HepG2 (cell line): ENCODE measurements around the gene IL4I1. TPM values are rescaled to one million over a fixed set of nuclear protein-coding genes. Genes with fewer than 3 reads are reported as not detected.

Source experiments
- ATAC-seq: fragments of 200-7000 bp; cut with Tn5 transposase; 3 replicates; pipeline ENCODE4 v1.9.1; 2020; ENCODE audit warnings: mild to moderate bottlenecking, moderate library complexity
- BruUV-seq: library from RNA; stranded (reverse); fragments of 400-500 nt; replicated peaks from 2 replicates; lab custom pipeline; 2021; lab: Mats Ljungman, UMichigan
- CTCF ChIA-PET: fragments of 300-600 bp; formaldehyde crosslinking; extraction: SDS; loops from one replicate; lab custom pipeline; 2021; ENCODE audit warnings: low total read pairs, inconsistent platforms, low intra/inter-chr PET ratio; lab: Yijun Ruan, JAX
- POLR2A ChIA-PET: fragments of 350-600 bp; sonication (Branson Sonifier 250); formaldehyde crosslinking; loops from one replicate; lab custom pipeline; 2020; ENCODE audit warnings: antibody characterized with exemption, inconsistent platforms; lab: Yijun Ruan, JAX
- DNase-seq: peaks from one replicate; pipeline ENCODE4 v3.0.0-alpha.2; 2015; ENCODE audit warnings: low spot score
- FAIRE-seq: peaks from 3 replicates; lab custom pipeline; 2011; peaks lifted over from hg19 to GRCh38; lab: Jason Lieb, UNC
- H2AFZ ChIP-seq: one replicate; pipeline ENCODE4 v1.6.1; 2011; ENCODE audit warnings: low read length, inconsistent platforms
- H3K27ac ChIP-seq: fragments of 300-600 bp; 3 replicates; pipeline ENCODE4 v1.8.0; 2011; ENCODE audit warnings: mixed run types, mild to moderate bottlenecking, mixed read lengths, low read length, inconsistent platforms; ENCODE audit not compliant: insufficient read depth; ENCODE audit errors: extremely low read length
- H3K27me3 ChIP-seq, 2 experiments: fragments of 200-600 bp in 1 of 2; 2 replicates in 1 of 2; 3 replicates in 1 of 2; pipeline versions ENCODE4 v1.6.0 to v1.8.0; 2011; ENCODE audit warnings: low read length in 2 of 2, mild to moderate bottlenecking in 2 of 2, moderate library complexity in 2 of 2, inconsistent platforms in 1 of 2; ENCODE audit not compliant: insufficient read depth in 2 of 2, control insufficient read depth in 1 of 2
- H3K36me3 ChIP-seq, 2 experiments: fragments of 200-600 bp in 1 of 2; replicated peaks in 1 of 2; 2 replicates in 1 of 2; 3 replicates in 1 of 2; pipeline versions ENCODE4 v1.5.1 to v1.8.0; 2011; ENCODE audit warnings: low read length in 2 of 2, inconsistent platforms in 1 of 2; ENCODE audit not compliant: insufficient read depth in 2 of 2, control insufficient read depth in 1 of 2
- H3K4me1 ChIP-seq: 2 replicates; pipeline ENCODE4 v1.5.1; 2012; ENCODE audit warnings: low read length, inconsistent platforms; ENCODE audit not compliant: insufficient read depth
- H3K4me2 ChIP-seq: 2 replicates; pipeline ENCODE4 v1.6.0; 2011; ENCODE audit warnings: low read depth, low read length, inconsistent platforms
- H3K4me3 ChIP-seq, 3 experiments: fragments of 200-600 bp in 1 of 3; sonication (generic), shearing (Covaris generic) in 1 of 3; replicated peaks in 1 of 3; 2 replicates each; pipeline ENCODE4 v1.5.1; 2011 to 2016; ENCODE audit warnings: low read length in 3 of 3, inconsistent platforms in 2 of 3, low read depth in 2 of 3, mild to moderate bottlenecking in 2 of 3, control low read depth in 1 of 3, mixed read lengths in 1 of 3; ENCODE audit not compliant: insufficient read depth in 1 of 3
- H3K79me2 ChIP-seq: one replicate; pipeline ENCODE4 v1.6.1; 2011; ENCODE audit warnings: low read length, inconsistent platforms; ENCODE audit not compliant: insufficient read depth
- H3K9ac ChIP-seq: 2 replicates; pipeline ENCODE4 v1.6.0; 2011; ENCODE audit warnings: mild to moderate bottlenecking, low read depth, low read length, inconsistent platforms; ENCODE audit not compliant: insufficient read depth
- H3K9me3 ChIP-seq: 2 replicates; pipeline ENCODE4 v1.5.1; 2012; ENCODE audit warnings: mild to moderate bottlenecking, low read length
- H4K20me1 ChIP-seq: 2 replicates; pipeline ENCODE4 v1.6.0; 2011; ENCODE audit warnings: inconsistent platforms, mild to moderate bottlenecking, low read length, moderate library complexity; ENCODE audit not compliant: insufficient read depth
- CHD4 ChIP-seq: fragments of 200-600 bp; sonication (generic); IDR thresholded peaks from 2 replicates; pipeline ENCODE4 v1.7.0; 2017; ENCODE audit warnings: mild to moderate bottlenecking, low read length, borderline replicate concordance
- HMGA1 ChIP-seq: sonication (generic); formaldehyde crosslinking; conservative IDR thresholded peaks from 2 replicates; pipeline ENCODE4 v1.4.0; 2020; ENCODE audit warnings: missing genetic modification reagents
- MAFG ChIP-seq: sonication (generic); formaldehyde crosslinking; IDR thresholded peaks from 2 replicates; pipeline ENCODE4 v1.5.1; 2020; ENCODE audit warnings: mild to moderate bottlenecking, missing genetic modification reagents
- REXO4 ChIP-seq: sonication (generic); formaldehyde crosslinking; IDR thresholded peaks from 2 replicates; pipeline ENCODE4 v1.8.0; 2022; ENCODE audit warnings: missing genetic modification reagents, mild to moderate bottlenecking, borderline replicate concordance
- SNRNP70 ChIP-seq: fragments of 200-400 bp; formaldehyde crosslinking; IDR thresholded peaks from 2 replicates; pipeline ENCODE4 v1.6.1; 2017; ENCODE audit warnings: mild to moderate bottlenecking, low read depth, low read length, moderate library complexity
- YEATS2 ChIP-seq: sonication (generic); formaldehyde crosslinking; IDR thresholded peaks from 2 replicates; pipeline ENCODE4 v1.4.0; 2020; ENCODE audit warnings: missing genetic modification reagents, borderline replicate concordance
- ZNF839 ChIP-seq: sonication (generic); formaldehyde crosslinking; IDR thresholded peaks from 2 replicates; pipeline ENCODE4 v1.4.0; 2020; ENCODE audit warnings: missing genetic modification reagents, mild to moderate bottlenecking, borderline replicate concordance
- WGBS: methylation state at CpG from one replicate; pipeline ENCODE4 v1.1.6; 2017; ENCODE audit warnings: low lambda C conversion rate; 5-methylcytosine and 5-hydroxymethylcytosine counted together
- in situ Hi-C: cut with HindIII; loops from 2 replicates; pipeline ENCODE4 v1.10.0; 2017; ENCODE audit warnings: low pct_unique_long_range_greater_than_20kb; ENCODE audit not compliant: extremely low pct_ligation_motif_present
- intact Hi-C: fragments of 100-400 bp; cut with micrococcal nuclease; formaldehyde crosslinking; loops from one replicate; pipeline ENCODE4 v1.10.0; 2022; ENCODE audit not compliant: unreplicated experiment
- polyA plus RNA-seq, 8 experiments: library from polyadenylated mRNA; depleted of rRNA in 3 of 8; stranded (reverse) in 7 of 8; unstranded in 1 of 8; fragments of >200 nt; fragmentation: Illumina TruSeq in 4 of 8; extraction: Trizol in 4 of 8; gene quantifications; 2 replicates each; pipeline versions ENCODE4 v1.2.1 to v1.2.3, GENCODE V29; 2011 to 2016; ENCODE audit warnings: low read depth in 4 of 8, missing spikeins in 1 of 8, mixed read lengths in 1 of 8; ENCODE audit not compliant: insufficient read depth in 1 of 8
- total RNA-seq, 5 experiments: library from RNA; depleted of rRNA; stranded (reverse); fragments of >200 nt; fragmentation: Illumina TruSeq; extraction: Trizol; gene quantifications; 2 replicates each; pipeline ENCODE4 v1.2.3, GENCODE V29; 2016; ENCODE audit warnings: low read depth in 1 of 5
- TF ChIP-seq, protein P1 (sequence below): sonication (generic); formaldehyde crosslinking; conservative IDR thresholded peaks from 2 replicates; pipeline ENCODE4 v1.8.1; 2023; ENCODE audit warnings: missing genetic modification reagents
- TF ChIP-seq, protein P2 (sequence below): sonication (generic); formaldehyde crosslinking; IDR thresholded peaks from 2 replicates; pipeline ENCODE4 v1.4.0; 2020; ENCODE audit warnings: missing genetic modification reagents
- TF ChIP-seq, protein P3 (sequence below): sonication (generic); formaldehyde crosslinking; IDR thresholded peaks from 2 replicates; pipeline ENCODE4 v1.9.0; 2021; ENCODE audit warnings: missing genetic modification reagents, mild to moderate bottlenecking, borderline replicate concordance
- TF ChIP-seq, protein P4 (sequence below): sonication (generic); formaldehyde crosslinking; IDR thresholded peaks from 2 replicates; pipeline ENCODE4 v1.4.0; 2020; ENCODE audit warnings: missing genetic modification reagents

The IL4I1 gene
- total and polyA plus RNA-seq, 2 of the 13 experiments (the other 11 are each of a cell fraction or from before 2014, with no cell fraction given), result not detected

DNA sequence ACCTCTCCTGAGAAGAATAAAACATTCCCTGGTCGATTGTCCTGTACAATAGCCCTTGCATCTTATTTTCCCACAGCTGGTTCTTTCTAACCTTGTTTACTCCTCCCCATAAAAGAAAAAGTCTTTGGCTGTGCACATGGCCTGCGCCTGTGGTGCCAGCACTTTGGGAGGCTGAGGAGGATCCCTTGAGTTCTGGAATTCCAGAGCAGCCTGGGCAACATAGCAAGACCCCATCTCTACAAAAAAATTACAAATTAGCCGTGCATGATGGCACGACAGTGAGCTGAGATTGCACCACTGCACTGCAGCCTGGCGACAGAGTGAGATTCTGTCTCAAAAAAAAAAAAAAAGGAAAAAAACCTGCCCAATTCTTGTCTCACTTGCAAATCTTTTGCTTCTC, 39.9 kb upstream of the IL4I1 start (continued):
- TF ChIP-seq ZNF839, result no peak
- TF ChIP-seq, all 625 proteins: peak for 0

DNA sequence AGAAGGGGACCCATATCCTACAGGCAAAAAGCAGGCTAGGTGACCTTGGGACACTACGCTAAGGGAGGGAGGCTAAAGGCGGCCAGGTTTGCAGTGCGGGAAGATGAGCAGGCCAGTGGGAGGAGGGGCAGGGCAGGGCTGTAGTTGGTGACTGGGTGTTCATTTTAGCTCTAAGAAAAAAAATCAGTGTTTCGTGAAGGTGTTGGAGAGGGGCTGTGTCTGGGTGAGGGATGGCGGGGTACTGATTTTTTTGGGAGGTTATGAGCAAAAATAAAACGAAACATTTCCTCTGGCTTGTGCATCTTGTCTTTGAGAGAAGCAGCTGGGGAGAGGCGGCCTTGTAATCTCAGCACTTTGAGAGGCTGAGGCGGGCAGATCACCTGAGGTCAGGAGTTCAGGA, 37.0 kb upstream of the IL4I1 start:
- FAIRE-seq, result no peak
- Histone ChIP-seq H3K27ac (no peak overlapping the region), H3K4me3 (no peak overlapping the region), H3K4me1 (peaks cover 19% of the 10 kb centered on the region; the same call in 1 of the 2 replicates), H3K9me3 (no peaks in the 10 kb centered on the region), H3K9ac (no peak overlapping the region), H2AFZ (no peak overlapping the region), H4K20me1 (no peaks in the 10 kb centered on the region), H3K36me3 (peaks cover 1 to 3% of the 10 kb centered on the region in 2 experiments; a peak in 2 of 5 replicates), H3K4me2 (no peak overlapping the region), H3K79me2 (peaks cover 5% of the 10 kb centered on the region), H3K27me3 (no peaks in the 10 kb centered on the region; a peak in 1 of 5 replicates)
- DNase-seq, result no peak
- ChIA-PET POLR2A (no interaction called here), CTCF (no interaction called here)
- no peak for ATAC-seq
- TF ChIP-seq, protein P1, sequence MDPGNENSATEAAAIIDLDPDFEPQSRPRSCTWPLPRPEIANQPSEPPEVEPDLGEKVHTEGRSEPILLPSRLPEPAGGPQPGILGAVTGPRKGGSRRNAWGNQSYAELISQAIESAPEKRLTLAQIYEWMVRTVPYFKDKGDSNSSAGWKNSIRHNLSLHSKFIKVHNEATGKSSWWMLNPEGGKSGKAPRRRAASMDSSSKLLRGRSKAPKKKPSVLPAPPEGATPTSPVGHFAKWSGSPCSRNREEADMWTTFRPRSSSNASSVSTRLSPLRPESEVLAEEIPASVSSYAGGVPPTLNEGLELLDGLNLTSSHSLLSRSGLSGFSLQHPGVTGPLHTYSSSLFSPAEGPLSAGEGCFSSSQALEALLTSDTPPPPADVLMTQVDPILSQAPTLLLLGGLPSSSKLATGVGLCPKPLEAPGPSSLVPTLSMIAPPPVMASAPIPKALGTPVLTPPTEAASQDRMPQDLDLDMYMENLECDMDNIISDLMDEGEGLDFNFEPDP (CRISPR knock-in tag), result no peak
- TF ChIP-seq, protein P2, sequence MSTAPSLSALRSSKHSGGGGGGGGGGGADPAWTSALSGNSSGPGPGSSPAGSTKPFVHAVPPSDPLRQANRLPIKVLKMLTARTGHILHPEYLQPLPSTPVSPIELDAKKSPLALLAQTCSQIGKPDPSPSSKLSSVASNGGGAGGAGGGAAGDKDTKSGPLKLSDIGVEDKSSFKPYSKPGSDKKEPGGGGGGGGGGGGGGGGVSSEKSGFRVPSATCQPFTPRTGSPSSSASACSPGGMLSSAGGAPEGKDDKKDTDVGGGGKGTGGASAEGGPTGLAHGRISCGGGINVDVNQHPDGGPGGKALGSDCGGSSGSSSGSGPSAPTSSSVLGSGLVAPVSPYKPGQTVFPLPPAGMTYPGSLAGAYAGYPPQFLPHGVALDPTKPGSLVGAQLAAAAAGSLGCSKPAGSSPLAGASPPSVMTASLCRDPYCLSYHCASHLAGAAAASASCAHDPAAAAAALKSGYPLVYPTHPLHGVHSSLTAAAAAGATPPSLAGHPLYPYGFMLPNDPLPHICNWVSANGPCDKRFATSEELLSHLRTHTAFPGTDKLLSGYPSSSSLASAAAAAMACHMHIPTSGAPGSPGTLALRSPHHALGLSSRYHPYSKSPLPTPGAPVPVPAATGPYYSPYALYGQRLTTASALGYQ, result no peak
- no peak for TF ChIP-seq CHD4
- TF ChIP-seq YEATS2, result no peak
- no peak for TF ChIP-seq MAFG (CRISPR knock-in tag)
- no peak for TF ChIP-seq REXO4 (CRISPR knock-in tag)
- no peak for TF ChIP-seq HMGA1 (CRISPR knock-in tag)
- TF ChIP-seq, protein P3, sequence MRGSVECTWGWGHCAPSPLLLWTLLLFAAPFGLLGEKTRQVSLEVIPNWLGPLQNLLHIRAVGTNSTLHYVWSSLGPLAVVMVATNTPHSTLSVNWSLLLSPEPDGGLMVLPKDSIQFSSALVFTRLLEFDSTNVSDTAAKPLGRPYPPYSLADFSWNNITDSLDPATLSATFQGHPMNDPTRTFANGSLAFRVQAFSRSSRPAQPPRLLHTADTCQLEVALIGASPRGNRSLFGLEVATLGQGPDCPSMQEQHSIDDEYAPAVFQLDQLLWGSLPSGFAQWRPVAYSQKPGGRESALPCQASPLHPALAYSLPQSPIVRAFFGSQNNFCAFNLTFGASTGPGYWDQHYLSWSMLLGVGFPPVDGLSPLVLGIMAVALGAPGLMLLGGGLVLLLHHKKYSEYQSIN (CRISPR knock-in tag), result no peak
- TF ChIP-seq, protein P4, sequence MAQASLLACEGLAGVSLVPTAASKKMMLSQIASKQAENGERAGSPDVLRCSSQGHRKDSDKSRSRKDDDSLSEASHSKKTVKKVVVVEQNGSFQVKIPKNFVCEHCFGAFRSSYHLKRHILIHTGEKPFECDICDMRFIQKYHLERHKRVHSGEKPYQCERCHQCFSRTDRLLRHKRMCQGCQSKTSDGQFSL, result no peak
- no peak for TF ChIP-seq SNRNP70
- in situ Hi-C loops, result no loop called here
- BruUV-seq, result no TSS peak
- WGBS, result 92% methylated on average over 8 of the region's 8 CpGs
- intact Hi-C loops, result no loop called here
